Esophagus muscularis mucosa (tissue), 4 donors: ENCODE measurements around the gene LCORL. TPM values are rescaled to one million over a fixed set of nuclear protein-coding genes. Genes with fewer than 3 reads are reported as not detected.
"Not testable (repeated sequence)": the region's sequence is repeated elsewhere in the genome, so short reads cannot be mapped to it uniquely, and the experiment has no call there.

Experiments
- DNase-seq: peaks from one replicate; pipeline ENCODE4 v3.0.0-alpha.2; 2017; ENCODE audit errors: extremely low spot score
- H3K27ac ChIP-seq, 4 donors: fragments of 200-600 bp; sonication (generic); replicated peaks in 1 of 4; 1 replicate in 3 of 4; 2 replicates in 1 of 4; pipeline ENCODE4 v1.5.1; 2016 to 2019; ENCODE audit warnings: mild to moderate bottlenecking in 1 of 4
- H3K27me3 ChIP-seq, 4 donors: fragments of 200-600 bp; sonication (generic); one replicate each; pipeline versions ENCODE4 v1.5.1 to v1.6.0; 2016 to 2019
- H3K36me3 ChIP-seq, 4 donors: fragments of 200-600 bp; sonication (generic); one replicate each; pipeline ENCODE4 v1.5.1; 2016 to 2019
- H3K4me1 ChIP-seq, 4 donors: fragments of 200-600 bp; sonication (generic); one replicate each; pipeline ENCODE4 v1.5.1; 2016 to 2019
- H3K4me3 ChIP-seq, 4 donors: fragments of 200-600 bp; sonication (generic); 1 replicate in 2 of 4; 2 replicates in 2 of 4; pipeline ENCODE4 v1.5.1; 2016 to 2019; ENCODE audit warnings: mild to moderate bottlenecking in 4 of 4, moderate library complexity in 1 of 4
- H3K9me3 ChIP-seq, 4 donors: fragments of 200-600 bp; sonication (generic); 1 replicate in 3 of 4; 2 replicates in 1 of 4; pipeline ENCODE4 v1.5.1; 2016 to 2019
- CTCF ChIP-seq, 3 experiments: fragments of 200-600 bp in 2 of 3; fragments of 450-650 bp in 1 of 3; sonication (generic) in 2 of 3; IDR thresholded peaks; one replicate each; pipeline ENCODE4 v1.5.1; 2017 to 2019; ENCODE audit warnings: antibody characterized with exemption in 3 of 3, mild to moderate bottlenecking in 2 of 3, moderate library complexity in 1 of 3
- EP300 ChIP-seq: sonication (generic); formaldehyde crosslinking; IDR thresholded peaks from one replicate; pipeline ENCODE4 v1.6.1; 2017; ENCODE audit warnings: antibody characterized with exemption
- POLR2A ChIP-seq: fragments of 450-650 bp; IDR thresholded peaks from one replicate; pipeline ENCODE4 v1.6.1; 2017; ENCODE audit warnings: antibody characterized with exemption, moderate library complexity, mild to moderate bottlenecking, low read depth
- POLR2AphosphoS5 ChIP-seq, 2 donors: sonication (generic); formaldehyde crosslinking; IDR thresholded peaks; one replicate each; pipeline ENCODE4 v1.6.1; 2017; ENCODE audit warnings: antibody characterized with exemption in 2 of 2
- WGBS: methylation state at CpG from one replicate; pipeline ENCODE4 v1.1.5; 2018; 5-methylcytosine and 5-hydroxymethylcytosine counted together
- intact Hi-C: fragments of 100-400 bp; cut with DNase I; formaldehyde crosslinking; loops from one replicate; pipeline ENCODE4 v1.15.1; 2023
- total RNA-seq, 4 donors: library from RNA; depleted of rRNA; stranded (reverse); fragments of >200 nt; gene quantifications; one replicate each; pipeline versions ENCODE4 v1.1.0 to v1.2.1, GENCODE V29; 2016

Gene LCORL
- total RNA-seq, 4 donors from 2014 or later = 7.6 to 14.1 (median 11.5) TPM

GRCh38 chr4:17867276-17867675 is 154.3 kb downstream of the LCORL start:
- Histone ChIP-seq H3K9me3 (peaks cover 0 to 1% (median 0%) of the 10 kb centered on the region in 4 donors), H3K27me3 (no peaks in the 10 kb centered on the region), H3K27ac (no peak overlapping the region), H3K4me3 (no peak overlapping the region), H3K36me3 (no peaks in the 10 kb centered on the region), H3K4me1 (no peaks in the 10 kb centered on the region)
- DNase-seq = no peak
- intact Hi-C loops = no loop called here
- TF ChIP-seq POLR2A = no peak
- TF ChIP-seq CTCF (IDR thresholded peaks at IDR 0.05) = no peak
- TF ChIP-seq EP300 = no peak
- TF ChIP-seq POLR2AphosphoS5 (IDR thresholded peaks at IDR 0.05) = no peak
- 72% methylated on average over 3 of the region's 3 CpGs for WGBS

GRCh38 chr4:17866810-17867209 is 154.7 kb downstream of the LCORL start:
- WGBS = 91% methylated on average over 2 of the region's 2 CpGs
- Histone ChIP-seq H3K4me1 (no peaks in the 10 kb centered on the region), H3K4me3 (no peak overlapping the region), H3K9me3 (peaks cover 0 to 6% (median 2%) of the 10 kb centered on the region in 4 donors), H3K27ac (no peak overlapping the region), H3K36me3 (no peaks in the 10 kb centered on the region), H3K27me3 (no peaks in the 10 kb centered on the region)
- no peak for DNase-seq
- intact Hi-C loops = no loop called here
- TF ChIP-seq POLR2AphosphoS5 (IDR thresholded peaks at IDR 0.05) (no peak), CTCF (IDR thresholded peaks at IDR 0.05) (no peak), POLR2A (no peak), EP300 (no peak)

- Histone ChIP-seq H3K4me1 (no peaks in the 10 kb centered on the region), H3K27me3 (no peaks in the 10 kb centered on the region), H3K36me3 (no peaks in the 10 kb centered on the region), H3K4me3 (no peak overlapping the region), H3K9me3 (peaks cover 0 to 9% (median 3%) of the 10 kb centered on the region in 4 donors), H3K27ac (no peak overlapping the region)
- no peak for TF ChIP-seq POLR2AphosphoS5 (IDR thresholded peaks at IDR 0.05)
- TF ChIP-seq CTCF (IDR thresholded peaks at IDR 0.05) = no peak
- no peak for TF ChIP-seq POLR2A
- TF ChIP-seq EP300 = no peak
- 100% methylated on average over 1 of the region's 1 CpG for WGBS
- intact Hi-C loops = no loop called here
- DNase-seq = no peak
These were observed 155.6 kb downstream of the LCORL start for GRCh38 chr4:17865866-17866363.

GRCh38 chr4:17861906-17862305 is 159.6 kb downstream of the LCORL start:
- DNase-seq, H3K4me1 ChIP-seq, H3K9me3 ChIP-seq, H3K27me3 ChIP-seq, H3K4me3 ChIP-seq, H3K36me3 ChIP-seq, H3K27ac ChIP-seq, intact Hi-C loops: not testable (repeated sequence)

- no peaks in the 10 kb centered on the region for H3K4me1 ChIP-seq
- H3K4me3 ChIP-seq = no peak overlapping the region
- H3K36me3 ChIP-seq = no peaks in the 10 kb centered on the region
- no peaks in the 10 kb centered on the region for H3K27me3 ChIP-seq
- WGBS = 92% methylated on average over 5 of the region's 5 CpGs
- TF ChIP-seq CTCF (IDR thresholded peaks at IDR 0.05) (no peak), POLR2A (no peak), POLR2AphosphoS5 (IDR thresholded peaks at IDR 0.05) (no peak), EP300 (no peak)
- intact Hi-C loops = no loop called here
- DNase-seq = no peak
- H3K27ac ChIP-seq = no peak overlapping the region
- peaks cover 0 to 9% (median 3%) of the 10 kb centered on the region in 4 donors for H3K9me3 ChIP-seq
These were observed 161.7 kb downstream of the LCORL start for GRCh38 chr4:17859793-17860406.
